DMS 273 treated with DMSO at 0.1 percent for 48 hours (cell line): ENCODE measurements around the gene CD34.
"Not testable (repeated sequence)": the region's sequence is repeated elsewhere in the genome, so short reads cannot be mapped to it uniquely, and the experiment has no call there.

Source experiments
- DNase-seq: peaks from one replicate; lab custom pipeline; 2025; lab: John Stamatoyannopoulos, UW

Gene CD34

GRCh38 chr1:207933205-207933800, 22.4 kb upstream of the CD34 start:
- DNase-seq, result no peak

GRCh38 chr1:207926984-207927383, 16.1 kb upstream of the CD34 start:
- DNase-seq, result no peak

GRCh38 chr1:207925969-207926368, 15.0 kb upstream of the CD34 start:
- not testable (repeated sequence) for DNase-seq

- DNase-seq, result peak; percentile 11
Observed at GRCh38 chr1:207925210-207925609, 14.3 kb upstream of the CD34 start.

GRCh38 chr1:207923561-207923960, 12.6 kb upstream of the CD34 start:
- no peak for DNase-seq

GRCh38 chr1:207923121-207923520, 12.2 kb upstream of the CD34 start:
- no peak for DNase-seq

- DNase-seq, result no peak
Observed at GRCh38 chr1:207922554-207922953, 11.6 kb upstream of the CD34 start.

GRCh38 chr1:207921321-207921720, 10.4 kb upstream of the CD34 start:
- no peak for DNase-seq

- no peak for DNase-seq
Observed at GRCh38 chr1:207920444-207921021, 9.6 kb upstream of the CD34 start.

GRCh38 chr1:207919523-207920170, 8.7 kb upstream of the CD34 start:
- no peak for DNase-seq

GRCh38 chr1:207918581-207918980, 7.7 kb upstream of the CD34 start:
- no peak for DNase-seq

- DNase-seq, result no peak
Observed at GRCh38 chr1:207918011-207918410, 7.1 kb upstream of the CD34 start.

- no peak for DNase-seq
Observed at GRCh38 chr1:207917080-207917479, 6.2 kb upstream of the CD34 start.

GRCh38 chr1:207913951-207914350, 3.0 kb upstream of the CD34 start:
- DNase-seq, result no peak

- DNase-seq, result no peak
Observed at GRCh38 chr1:207911856-207912760, 1.2 kb upstream of the CD34 start.

- DNase-seq, result no peak
Observed at GRCh38 chr1:207909687-207910086, 1.2 kb downstream of the CD34 start.

- DNase-seq, result no peak
Observed at GRCh38 chr1:207908107-207908734, 2.7 kb downstream of the CD34 start.

GRCh38 chr1:207904391-207904790, 6.5 kb downstream of the CD34 start:
- no peak for DNase-seq

GRCh38 chr1:207903767-207904166, 7.2 kb downstream of the CD34 start:
- no peak for DNase-seq

GRCh38 chr1:207903053-207903452, 7.9 kb downstream of the CD34 start:
- DNase-seq, result no peak

GRCh38 chr1:207902566-207902965, 8.4 kb downstream of the CD34 start:
- DNase-seq, result no peak

- DNase-seq, result no peak
Observed at GRCh38 chr1:207901041-207901653, 9.8 kb downstream of the CD34 start.
